ENCODE measurements around the gene TCOF1. TPM values are rescaled to one million over a fixed set of nuclear protein-coding genes. Genes with fewer than 3 reads are reported as not detected.

TCOF1 gene
- total and polyA plus RNA-seq, 11 donors, result 11.9 to 29.9 (median 16.0) TPM

- 79 to 87% (median 84%) methylated on average over 10 of the region's 10 CpGs for WGBS, 4 donors
- Histone ChIP-seq H3K4me3 (no peak overlapping the region), H3K27ac (peak overlapping the region in 1 of 12 donors; percentile 98), H3K27me3 (no peaks in the 10 kb centered on the region), H3K4me1 (peaks cover 0 to 56% (median 26%) of the 10 kb centered on the region in 12 donors), H3K9me3 (no peaks in the 10 kb centered on the region), H3K36me3 (peaks cover 0 to 86% (median 41%) of the 10 kb centered on the region in 9 donors)
- intact Hi-C loops (cut with DNase I), result no loop called here
- ATAC-seq (no peak), DNase-seq (peak in 1 of 5 donors; percentile 33)
- TF ChIP-seq POLR2A (IDR thresholded peaks at IDR 0.05) (no peak), CTCF (IDR thresholded peaks at IDR 0.05) (no peak)
These were observed 49.2 kb downstream of the TCOF1 start for GRCh38 chr5:150406723-150407095.

- no peak for TF ChIP-seq CTCF (IDR thresholded peaks at IDR 0.05)
- no peak for TF ChIP-seq POLR2A (IDR thresholded peaks at IDR 0.05)
- ATAC-seq (no peak), DNase-seq (peak in 1 of 5 donors; percentile 27)
- no peaks in the 10 kb centered on the region for H3K27me3 ChIP-seq
- H3K36me3 ChIP-seq, result peaks cover 0 to 81% (median 37%) of the 10 kb centered on the region in 9 donors
- intact Hi-C loops (cut with DNase I), result no loop called here
- peak overlapping the region in 5 of 12 donors; percentile 9 to 98 (median 90) for H3K27ac ChIP-seq
- peak overlapping the region in 2 of 12 donors; percentile 61 to 82 for H3K4me3 ChIP-seq
- peaks cover 0 to 56% (median 26%) of the 10 kb centered on the region in 12 donors for H3K4me1 ChIP-seq
- H3K9me3 ChIP-seq, result no peaks in the 10 kb centered on the region
- 67 to 84% (median 79%) methylated on average over 13 of the region's 13 CpGs for WGBS, 4 donors
These were observed 49.7 kb downstream of the TCOF1 start for GRCh38 chr5:150407096-150407720.

GRCh38 chr5:150408231-150408943, 50.9 kb downstream of the TCOF1 start:
- TF ChIP-seq POLR2A (IDR thresholded peaks at IDR 0.05) (no peak), CTCF (IDR thresholded peaks at IDR 0.05) (no peak)
- intact Hi-C loops (cut with DNase I), result no loop called here

More at GRCh38 chr5:150408231-150408943, 50.9 kb downstream of the TCOF1 start:
- ATAC-seq, result no peak
- WGBS, 4 donors, result 87 to 93% (median 90%) methylated on average over 5 to 8 of the region's 8 CpGs
- Histone ChIP-seq H3K27ac (peak overlapping the region in 11 of 12 donors; percentile 33 to 98 (median 87)), H3K4me3 (peak overlapping the region in 6 of 12 donors; percentile 20 to 82 (median 64)), H3K9me3 (no peaks in the 10 kb centered on the region), H3K4me1 (peaks cover 0 to 61% (median 29%) of the 10 kb centered on the region in 12 donors), H3K27me3 (no peaks in the 10 kb centered on the region), H3K36me3 (peaks cover 0 to 70% (median 27%) of the 10 kb centered on the region in 9 donors)
- DNase-seq, result peak in 1 of 5 donors; percentile 11
